Fibroblast of lung (primary cell): ENCODE data around the gene SPECC1L. TPM values are rescaled to one million over a fixed set of nuclear protein-coding genes. Genes with fewer than 3 reads are reported as not detected.

Source experiments
- DNase-seq, 2 donors: peaks; one replicate each; pipeline versions ENCODE4 v3.0.0 to v3.0.0-alpha.2; 2010; ENCODE audit warnings: low read depth in 2 of 2
- H2AFZ ChIP-seq: 2 replicates; pipeline ENCODE4 v1.5.1; 2012; ENCODE audit warnings: low read length, control low read depth, inconsistent platforms
- H3K27ac ChIP-seq: 2 replicates; pipeline ENCODE4 v1.5.1; 2011; ENCODE audit warnings: low read length, control low read depth; ENCODE audit not compliant: insufficient read depth
- H3K27me3 ChIP-seq: 2 replicates; pipeline ENCODE4 v1.5.1; 2011; ENCODE audit warnings: mild to moderate bottlenecking, low read length; ENCODE audit not compliant: control insufficient read depth, insufficient read depth
- H3K36me3 ChIP-seq: 2 replicates; pipeline ENCODE4 v1.5.1; 2011; ENCODE audit warnings: low read length; ENCODE audit not compliant: control insufficient read depth, insufficient read depth
- H3K4me1 ChIP-seq: 2 replicates; pipeline ENCODE4 v1.5.1; 2011; ENCODE audit warnings: low read length; ENCODE audit not compliant: control insufficient read depth, insufficient read depth; ENCODE audit errors: extremely low read depth
- H3K4me2 ChIP-seq: 2 replicates; pipeline ENCODE4 v1.5.1; 2011; ENCODE audit warnings: low read length, control low read depth; ENCODE audit not compliant: insufficient read depth; ENCODE audit errors: extremely low read depth
- H3K4me3 ChIP-seq, 4 experiments: fragments of 200-600 bp in 1 of 4; sonication (generic) in 1 of 4; replicated peaks in 1 of 4; 2 replicates each; pipeline ENCODE4 v1.5.1; 2011 to 2016; ENCODE audit warnings: low read length in 4 of 4, low read depth in 3 of 4, mild to moderate bottlenecking in 3 of 4, control low read depth in 2 of 4, inconsistent platforms in 1 of 4, mixed read lengths in 1 of 4; ENCODE audit not compliant: insufficient read depth in 1 of 4; ENCODE audit errors: control extremely low read depth in 1 of 4
- H3K79me2 ChIP-seq: 2 replicates; pipeline ENCODE4 v1.5.1; 2012; ENCODE audit warnings: mild to moderate bottlenecking, low read length, inconsistent platforms; ENCODE audit not compliant: control insufficient read depth, insufficient read depth
- H3K9ac ChIP-seq: 2 replicates; pipeline ENCODE4 v1.5.1; 2011; ENCODE audit warnings: mild to moderate bottlenecking, low read length, control low read depth; ENCODE audit not compliant: insufficient read depth
- H3K9me3 ChIP-seq: 2 replicates; pipeline ENCODE4 v1.5.1; 2012; ENCODE audit warnings: low read depth, low read length; ENCODE audit not compliant: control insufficient read depth, insufficient read depth
- H4K20me1 ChIP-seq: 2 replicates; pipeline ENCODE4 v1.5.1; 2011; ENCODE audit warnings: low read length; ENCODE audit not compliant: control insufficient read depth, insufficient read depth; ENCODE audit errors: extremely low read depth
- CTCF ChIP-seq, 2 donors: IDR thresholded peaks in 1 of 2; conservative IDR thresholded peaks in 1 of 2; 1 replicate in 1 of 2; 2 replicates in 1 of 2; pipeline ENCODE4 v1.5.1; 2011 to 2012; ENCODE audit warnings: low read length in 2 of 2, control low read depth in 1 of 2, inconsistent platforms in 1 of 2, low read depth in 1 of 2, mild to moderate bottlenecking in 1 of 2
- EZH2 ChIP-seq: IDR thresholded peaks from 2 replicates; pipeline ENCODE4 v1.5.1; 2012; ENCODE audit warnings: low read length, control low read depth, mild to moderate bottlenecking; ENCODE audit errors: missing control alignments
- polyA plus RNA-seq, 2 donors: library from polyadenylated mRNA; depleted of rRNA in 1 of 2; stranded (reverse) in 1 of 2; unstranded in 1 of 2; fragments of >200 nt; gene quantifications; 2 replicates each; pipeline ENCODE4 v1.2.1, GENCODE V29; 2011 to 2012; ENCODE audit warnings: missing spikeins in 1 of 2
- total RNA-seq: library from RNA; depleted of rRNA; stranded (reverse); fragments of >200 nt; gene quantifications from 2 replicates; pipeline ENCODE4 v1.2.1, GENCODE V29; 2014

The SPECC1L gene
- total and polyA plus RNA-seq, 2 donors (not counting 1 experiment from before 2014, with no cell fraction given): 40.3 to 46.2 TPM

GRCh38 chr22:24400726-24401596 is 130.3 kb downstream of the SPECC1L start:
- H4K20me1 ChIP-seq: no peaks in the 10 kb centered on the region
- DNase-seq: peak; percentile 34 to 51
- TF ChIP-seq EZH2: no peak
- no peak for TF ChIP-seq CTCF (conservative IDR thresholded peaks at IDR 0.05 in 1 of 2, IDR thresholded peaks at IDR 0.05 in 1 of 2; ENCODE audit: low read depth in 1 of 2, low read length in 2 of 2)
- peak overlapping the region in 2 of 4 experiments; percentile 1 to 33 for H3K4me3 ChIP-seq
- peak overlapping the region; percentile 52 for H3K27ac ChIP-seq
- H3K4me1 ChIP-seq: peaks cover 28% of the 10 kb centered on the region
- H3K27me3 ChIP-seq: no peaks in the 10 kb centered on the region
- H3K9me3 ChIP-seq: no peaks in the 10 kb centered on the region
- peak overlapping the region; percentile 80 for H3K4me2 ChIP-seq
- H2AFZ ChIP-seq: no peak overlapping the region
- H3K9ac ChIP-seq: no peak overlapping the region
- H3K36me3 ChIP-seq: peaks cover 2% of the 10 kb centered on the region
- no peaks in the 10 kb centered on the region for H3K79me2 ChIP-seq

GRCh38 chr22:24401931-24402367 is 131.3 kb downstream of the SPECC1L start:
- no peak for DNase-seq
- H3K27me3 ChIP-seq: no peaks in the 10 kb centered on the region
- H3K79me2 ChIP-seq: no peaks in the 10 kb centered on the region
- peaks cover 28% of the 10 kb centered on the region for H3K4me1 ChIP-seq
- no peak for TF ChIP-seq CTCF (conservative IDR thresholded peaks at IDR 0.05 in 1 of 2, IDR thresholded peaks at IDR 0.05 in 1 of 2; ENCODE audit: low read depth in 1 of 2, low read length in 2 of 2)
- TF ChIP-seq EZH2: no peak
- no peak overlapping the region for H3K9ac ChIP-seq
- peaks cover 2% of the 10 kb centered on the region for H3K36me3 ChIP-seq
- H3K4me3 ChIP-seq: no peak overlapping the region
- no peak overlapping the region for H3K27ac ChIP-seq
- H3K4me2 ChIP-seq: no peak overlapping the region
- no peaks in the 10 kb centered on the region for H3K9me3 ChIP-seq
- H2AFZ ChIP-seq: no peak overlapping the region
- H4K20me1 ChIP-seq: no peaks in the 10 kb centered on the region

- TF ChIP-seq CTCF (conservative IDR thresholded peaks at IDR 0.05 in 1 of 2, IDR thresholded peaks at IDR 0.05 in 1 of 2; ENCODE audit: low read depth in 1 of 2, low read length in 2 of 2) (no peak), EZH2 (no peak)
- H3K27ac ChIP-seq: peak overlapping the region; percentile 3
- no peaks in the 10 kb centered on the region for H4K20me1 ChIP-seq
- no peaks in the 10 kb centered on the region for H3K27me3 ChIP-seq
- no peak overlapping the region for H3K9ac ChIP-seq
- peak overlapping the region; percentile 55 for H3K4me2 ChIP-seq
- H3K4me3 ChIP-seq: no peak overlapping the region
- H3K79me2 ChIP-seq: no peaks in the 10 kb centered on the region
- H2AFZ ChIP-seq: no peak overlapping the region
- H3K4me1 ChIP-seq: peaks cover 31% of the 10 kb centered on the region
- DNase-seq: peak; percentile 86 to 95
- peaks cover 2% of the 10 kb centered on the region for H3K36me3 ChIP-seq
- H3K9me3 ChIP-seq: no peaks in the 10 kb centered on the region
Observed at GRCh38 chr22:24402460-24403192, 132.0 kb downstream of the SPECC1L start.
